HCT116 (cell line): ENCODE data around the gene CACNA1F. TPM values are rescaled to one million over a fixed set of nuclear protein-coding genes. Genes with fewer than 3 reads are reported as not detected.

Experiments used
- ATAC-seq: fragments of 200-7000 bp; cut with Tn5 transposase; 2 replicates; pipeline ENCODE4 v1.9.1; 2020; ENCODE audit warnings: mild to moderate bottlenecking, moderate library complexity
- BruUV-seq: library from RNA; stranded (reverse); fragments of 400-500 nt; replicated peaks from 2 replicates; lab custom pipeline; 2021; lab: Mats Ljungman, UMichigan
- CTCF ChIA-PET: fragments of 300-600 bp; sonication (Branson Sonifier 250); formaldehyde crosslinking; loops from one replicate; lab custom pipeline; 2021; ENCODE audit warnings: antibody characterized with exemption; lab: Charles Lee
- POLR2A ChIA-PET: fragments of 300-600, 350-600 bp; sonication (Branson Sonifier 250); formaldehyde crosslinking; loops from one replicate; lab custom pipeline; 2021; ENCODE audit warnings: antibody characterized with exemption; lab: Charles Lee
- RAD21 ChIA-PET, 2 experiments: fragments of 300-600 bp; sonication (Branson Sonifier 250); formaldehyde crosslinking; loops; one replicate each; lab custom pipeline; 2023; ENCODE audit warnings: low total read pairs in 2 of 2; ENCODE audit not compliant: uncharacterized antibody in 2 of 2, unreplicated experiment in 2 of 2, low non-redundant PET in 1 of 2; lab: Charles Lee
- DNase-seq: peaks from one replicate; pipeline ENCODE4 v3.0.0-alpha.2; 2010; ENCODE audit warnings: low read depth, low spot score
- H2AFZ ChIP-seq: fragments of 200-600 bp; shearing (Covaris generic), sonication (generic); 2 replicates; pipeline ENCODE4 v1.6.1; 2017; ENCODE audit warnings: low read depth, mixed run types, mixed read lengths, antibody characterized with exemption, low read length; ENCODE audit not compliant: poor library complexity, severe bottlenecking
- H3K27ac ChIP-seq: 2 replicates; pipeline ENCODE4 v1.5.1; 2012; ENCODE audit warnings: low read depth, low read length
- H3K27me3 ChIP-seq: fragments of 200-600 bp; sonication (generic); 2 replicates; pipeline ENCODE4 v1.6.1; 2016; ENCODE audit warnings: mixed run types, low read length, mixed read lengths; ENCODE audit not compliant: insufficient read depth
- H3K36me3 ChIP-seq, 2 experiments: fragments of 200-500 bp in 1 of 2; fragments of 200-600 bp in 1 of 2; sonication (Bioruptor generic) in 1 of 2; sonication (generic) in 1 of 2; 2 replicates each; pipeline versions ENCODE4 v1.5.1 to v1.6.1; 2014 to 2016; ENCODE audit warnings: low read length in 2 of 2, inconsistent platforms in 1 of 2, mixed read lengths in 1 of 2, mixed run types in 1 of 2; ENCODE audit not compliant: insufficient read depth in 2 of 2, control insufficient read depth in 1 of 2
- H3K4me1 ChIP-seq, 2 experiments: fragments of 200-600 bp in 1 of 2; sonication (generic) in 1 of 2; 2 replicates each; pipeline versions ENCODE4 v1.5.1 to v1.6.1; 2012 to 2017; ENCODE audit warnings: low read length in 2 of 2, inconsistent platforms in 1 of 2, mild to moderate bottlenecking in 1 of 2, mixed read lengths in 1 of 2, mixed run types in 1 of 2, moderate library complexity in 1 of 2; ENCODE audit not compliant: insufficient read depth in 2 of 2, control insufficient read depth in 1 of 2
- H3K4me2 ChIP-seq: fragments of 200-600 bp; sonication (generic); 2 replicates; pipeline ENCODE4 v1.6.1; 2017; ENCODE audit warnings: mixed run types, low read length, mixed read lengths
- H3K4me3 ChIP-seq, 2 experiments: fragments of 200-600 bp in 1 of 2; sonication (generic) in 1 of 2; replicated peaks in 1 of 2; 2 replicates each; pipeline ENCODE4 v1.5.1; 2011 to 2016; ENCODE audit warnings: low read length in 2 of 2, control low read depth in 1 of 2, low read depth in 1 of 2, mild to moderate bottlenecking in 1 of 2, mixed read lengths in 1 of 2, mixed run types in 1 of 2
- H3K79me2 ChIP-seq: fragments of 200-600 bp; sonication (generic); 2 replicates; pipeline ENCODE4 v1.6.1; 2017; ENCODE audit warnings: mild to moderate bottlenecking, mixed run types, low read length, moderate library complexity, mixed read lengths; ENCODE audit not compliant: insufficient read depth
- H3K9ac ChIP-seq: fragments of 200-600 bp; sonication (generic); 2 replicates; pipeline ENCODE4 v1.6.1; 2016; ENCODE audit warnings: low read length, mixed read lengths
- H3K9me2 ChIP-seq: fragments of 200-600 bp; sonication (generic), shearing (Covaris generic); 2 replicates; pipeline ENCODE4 v1.6.1; 2017; ENCODE audit warnings: mixed run types, mild to moderate bottlenecking, moderate library complexity; ENCODE audit not compliant: insufficient read depth
- H3K9me3 ChIP-seq, 2 experiments: fragments of 200-500 bp in 1 of 2; fragments of 200-600 bp in 1 of 2; sonication (Bioruptor generic) in 1 of 2; sonication (generic) in 1 of 2; 2 replicates each; pipeline ENCODE4 v1.6.1; 2014 to 2017; ENCODE audit warnings: low read length in 2 of 2, mixed read lengths in 2 of 2, inconsistent platforms in 1 of 2, low read depth in 1 of 2, mild to moderate bottlenecking in 1 of 2, mixed run types in 1 of 2, moderate library complexity in 1 of 2; ENCODE audit not compliant: control insufficient read depth in 1 of 2, insufficient read depth in 1 of 2
- H4K20me1 ChIP-seq: fragments of 200-600 bp; sonication (generic), shearing (Covaris generic); 2 replicates; pipeline ENCODE4 v1.6.1; 2017; ENCODE audit warnings: mixed run types, mild to moderate bottlenecking, moderate library complexity; ENCODE audit not compliant: insufficient read depth
- EZH2 ChIP-seq: fragments of 200-600 bp; sonication (generic); IDR thresholded peaks from 2 replicates; pipeline ENCODE4 v1.6.1; 2017; ENCODE audit warnings: antibody characterized with exemption, mixed run types
- JUND ChIP-seq: IDR thresholded peaks from 2 replicates; pipeline ENCODE4 v1.6.1; 2012
- POLR2A ChIP-seq: IDR thresholded peaks from 2 replicates; pipeline ENCODE4 v1.7.0; 2011; ENCODE audit warnings: borderline replicate concordance; ENCODE audit not compliant: insufficient read depth, insufficient read length; ENCODE audit errors: extremely low read depth
- SIN3A ChIP-seq: IDR thresholded peaks from 2 replicates; pipeline ENCODE4 v1.6.1; 2012; ENCODE audit warnings: low read depth
- SP1 ChIP-seq: IDR thresholded peaks from 2 replicates; pipeline ENCODE4 v1.6.1; 2012; ENCODE audit warnings: low read depth
- ZFX ChIP-seq: fragments of 450-650 bp; IDR thresholded peaks from 2 replicates; pipeline ENCODE4 v1.6.1; 2017
- ZNF274 ChIP-seq: fragments of 200-500 bp; sonication (Bioruptor generic); IDR thresholded peaks from 2 replicates; pipeline ENCODE4 v1.6.1; 2014; ENCODE audit warnings: mild to moderate bottlenecking, low read depth, low read length, inconsistent platforms
- intact Hi-C: fragments of 100-400 bp; cut with micrococcal nuclease; formaldehyde crosslinking; loops from 2 replicates; pipeline ENCODE4 v1.10.0; 2022
- total RNA-seq: library from RNA; stranded (reverse); gene quantifications from one replicate; pipeline ENCODE4 v1.2.1, GENCODE V29; 2021; ENCODE audit not compliant: unreplicated experiment

The CACNA1F gene
- total RNA-seq, 1 experiment from 2014 or later = not detected

DNA sequence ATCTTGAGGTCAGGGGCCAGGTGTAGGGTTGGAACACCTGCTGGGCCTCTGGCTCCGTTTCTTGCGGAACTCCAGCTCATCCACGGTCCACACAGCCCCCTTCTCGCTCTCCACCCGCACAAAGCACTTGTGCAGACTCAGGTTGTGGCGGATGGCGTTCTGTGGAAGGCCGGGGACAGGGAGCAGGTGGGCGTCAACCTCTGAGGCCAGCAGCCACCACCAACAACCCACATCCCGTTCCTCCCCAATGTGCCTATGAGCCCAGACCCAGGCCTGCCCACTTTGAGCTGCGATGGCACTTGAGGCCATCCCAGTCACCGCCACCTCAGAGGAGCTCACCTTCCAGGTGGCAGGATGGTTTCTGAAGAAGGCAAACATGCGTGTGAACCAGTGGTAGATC is 18.2 kb upstream of the CACNA1F start:
- DNase-seq (no peak), ATAC-seq (no peak)
- ChIA-PET RAD21 (no interaction called here), POLR2A (no interaction called here), CTCF (no interaction called here)
- H3K36me3 ChIP-seq = no peaks in the 10 kb centered on the region
- no peak overlapping the region for H3K4me2 ChIP-seq
- intact Hi-C loops = no loop called here
- H3K4me1 ChIP-seq = no peaks in the 10 kb centered on the region
- no peaks in the 10 kb centered on the region for H3K27me3 ChIP-seq
- no TSS peak for BruUV-seq
- H2AFZ ChIP-seq = no peak overlapping the region
- no peaks in the 10 kb centered on the region for H4K20me1 ChIP-seq
- H3K27ac ChIP-seq = no peak overlapping the region
- no peak overlapping the region for H3K9ac ChIP-seq
- no peaks in the 10 kb centered on the region for H3K9me2 ChIP-seq
- TF ChIP-seq SP1 (no peak), ZNF274 (no peak), POLR2A (no peak), SIN3A (no peak), JUND (no peak), EZH2 (no peak), ZFX (no peak)
- no peak overlapping the region for H3K4me3 ChIP-seq
- H3K79me2 ChIP-seq = no peaks in the 10 kb centered on the region
- H3K9me3 ChIP-seq = no peaks in the 10 kb centered on the region

DNA sequence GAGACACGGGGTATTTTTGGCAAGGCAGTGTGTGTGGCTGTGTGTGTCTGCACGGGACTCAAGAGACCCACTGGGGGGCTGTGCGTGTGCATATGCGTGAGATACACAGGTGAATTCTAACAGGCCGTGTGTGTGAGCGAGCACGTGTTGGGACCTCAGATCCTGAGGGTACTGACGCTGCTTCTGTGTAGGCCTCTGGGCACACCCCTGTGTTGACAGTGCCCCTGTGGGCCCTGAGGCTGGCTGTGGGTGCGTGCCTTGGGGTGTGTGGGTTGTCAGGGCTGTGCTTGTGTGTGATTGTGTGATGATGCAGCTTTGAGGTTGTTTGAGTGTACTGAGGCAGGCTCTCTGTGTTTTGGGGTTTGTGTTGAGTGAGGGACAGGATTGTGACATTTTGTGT is 17.4 kb upstream of the CACNA1F start:
- Histone ChIP-seq H3K9me2 (no peaks in the 10 kb centered on the region), H3K4me1 (no peaks in the 10 kb centered on the region), H3K79me2 (no peaks in the 10 kb centered on the region), H3K4me2 (no peak overlapping the region), H3K4me3 (no peak overlapping the region), H3K27ac (no peak overlapping the region), H3K9ac (no peak overlapping the region), H2AFZ (no peak overlapping the region), H3K36me3 (no peaks in the 10 kb centered on the region), H3K9me3 (no peaks in the 10 kb centered on the region), H3K27me3 (no peaks in the 10 kb centered on the region), H4K20me1 (no peaks in the 10 kb centered on the region)
- no peak for TF ChIP-seq ZFX
- ATAC-seq (no peak), DNase-seq (no peak)
- ChIA-PET RAD21 (no interaction called here), POLR2A (no interaction called here), CTCF (no interaction called here)
- intact Hi-C loops = no loop called here
- BruUV-seq = no TSS peak
